NCI-H2227 treated with DMSO at 0.1 percent for 48 hours (cell line): Measurements from ENCODE around the gene GLT1D1.

Experiments used
- DNase-seq: peaks from one replicate; lab custom pipeline; 2025; lab: John Stamatoyannopoulos, UW

GLT1D1 gene

DNA sequence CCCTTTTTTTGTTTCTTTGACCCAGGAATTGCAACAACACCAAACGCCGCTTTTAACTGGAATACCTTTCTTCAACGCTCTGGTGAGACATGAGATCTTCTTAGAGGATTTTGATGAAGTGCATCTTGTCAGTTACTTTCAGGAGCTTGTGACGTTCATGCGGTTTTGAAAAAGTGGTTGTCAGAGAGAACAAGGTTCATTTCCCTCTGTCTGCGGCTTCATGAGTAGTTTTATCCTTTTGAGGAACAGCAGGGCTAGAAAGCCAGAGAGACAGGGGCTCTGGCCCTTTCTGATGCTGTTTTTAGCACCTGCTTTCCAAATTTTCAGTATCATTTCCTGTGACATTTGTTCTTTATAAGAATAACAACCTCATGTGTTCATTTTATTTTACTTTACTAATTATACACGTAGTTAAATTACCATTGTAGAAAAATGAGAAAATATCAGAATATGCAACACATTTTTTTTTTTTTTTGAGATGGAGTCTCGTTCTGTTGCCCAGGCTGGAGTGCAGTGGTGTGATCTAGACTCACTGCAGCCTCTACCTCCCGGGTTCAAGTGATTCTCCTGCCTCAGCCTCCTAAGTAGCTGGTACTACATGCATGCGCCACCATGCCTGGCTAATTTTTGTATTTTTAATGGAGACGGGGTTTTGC lies 61.8 kb downstream of the GLT1D1 start:
- DNase-seq: no peak

DNA sequence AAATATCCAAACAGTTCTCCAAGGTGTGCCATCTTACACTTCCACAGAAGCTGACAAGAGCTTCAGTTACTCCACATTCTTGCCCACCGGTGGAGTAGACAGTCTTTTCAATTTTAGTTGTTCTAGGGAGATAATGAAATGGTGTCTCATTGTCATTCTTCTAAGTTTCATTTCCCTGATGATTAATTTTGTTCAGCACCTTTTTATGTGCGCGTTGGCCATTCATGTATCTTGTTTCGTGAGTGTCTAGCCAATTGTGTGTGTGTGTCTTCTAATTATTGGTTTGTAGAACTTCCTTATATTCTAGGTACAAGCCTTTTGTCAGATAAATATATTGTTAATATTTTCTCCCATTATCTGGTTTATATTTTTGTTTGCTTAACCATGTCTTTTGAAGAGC lies 63.1 kb downstream of the GLT1D1 start:
- DNase-seq: no peak

DNA sequence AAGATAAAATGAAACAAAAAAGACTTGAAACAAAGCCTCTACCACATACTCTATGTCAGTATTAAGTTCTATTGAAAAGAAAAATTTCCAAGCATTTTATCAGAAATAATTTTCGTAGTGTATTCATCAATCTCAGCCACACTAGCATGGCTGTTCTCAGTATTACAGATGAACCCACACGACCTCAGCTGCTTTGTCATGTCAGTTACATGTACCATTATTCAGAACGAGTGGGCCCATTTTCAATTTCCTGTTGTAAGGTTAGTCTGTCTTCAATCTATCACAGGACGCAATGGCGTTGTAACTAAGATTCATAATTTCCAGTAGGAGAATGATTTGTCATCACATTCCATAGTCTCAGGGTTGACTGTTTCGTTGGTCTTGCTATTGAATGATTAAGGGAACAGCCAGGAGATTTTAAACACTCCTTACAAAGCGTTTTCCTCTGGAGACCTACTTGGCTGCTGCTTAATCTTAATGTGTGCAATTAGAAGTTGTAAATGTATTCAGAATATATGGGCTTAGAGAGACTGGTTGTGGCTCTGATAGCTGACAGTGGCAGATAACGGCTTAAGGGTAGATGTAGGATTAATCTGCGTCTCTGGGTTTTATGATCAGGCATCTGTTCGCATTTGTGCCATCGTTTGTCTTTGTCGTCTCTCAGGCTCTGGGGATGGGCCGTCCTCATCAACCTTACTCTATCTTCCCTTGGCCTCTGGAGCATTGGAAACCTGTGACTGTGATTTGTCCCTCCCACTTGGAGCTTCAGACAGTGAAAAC lies 65.4 kb downstream of the GLT1D1 start:
- no peak for DNase-seq

- DNase-seq: no peak
Measured at GRCh38 chr12:128920468-128920867, 67.2 kb downstream of the GLT1D1 start.

- no peak for DNase-seq
Measured at GRCh38 chr12:128928361-128928760, 75.1 kb downstream of the GLT1D1 start.

DNA sequence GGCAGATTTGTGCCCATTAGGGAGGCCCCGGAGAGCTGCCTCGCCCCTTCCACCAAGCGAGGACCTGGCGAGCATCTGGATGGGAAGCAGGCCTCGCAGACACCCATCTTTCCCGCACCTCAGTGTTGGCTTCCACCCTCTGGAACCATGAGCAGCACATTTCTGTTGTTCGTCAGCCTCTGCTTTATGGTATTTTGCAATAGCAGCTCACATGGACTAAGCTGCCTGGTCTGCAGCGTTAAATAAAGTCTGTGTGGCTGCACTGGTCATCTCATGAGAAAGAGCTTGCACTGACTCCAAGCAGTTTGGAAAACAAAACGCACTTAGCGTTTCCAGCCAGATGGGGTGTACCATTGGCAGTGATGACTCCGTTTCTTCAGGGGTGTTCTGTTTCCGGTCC lies 75.8 kb downstream of the GLT1D1 start:
- no peak for DNase-seq

- peak; percentile 69 for DNase-seq
Measured at GRCh38 chr12:128930606-128931005, 77.3 kb downstream of the GLT1D1 start.

GRCh38 chr12:128932521-128932920 lies 79.2 kb downstream of the GLT1D1 start:
- no peak for DNase-seq

- DNase-seq: no peak
Measured at GRCh38 chr12:128933039-128933438, 79.8 kb downstream of the GLT1D1 start.

- no peak for DNase-seq
Measured at GRCh38 chr12:128933926-128934325, 80.6 kb downstream of the GLT1D1 start.

DNA sequence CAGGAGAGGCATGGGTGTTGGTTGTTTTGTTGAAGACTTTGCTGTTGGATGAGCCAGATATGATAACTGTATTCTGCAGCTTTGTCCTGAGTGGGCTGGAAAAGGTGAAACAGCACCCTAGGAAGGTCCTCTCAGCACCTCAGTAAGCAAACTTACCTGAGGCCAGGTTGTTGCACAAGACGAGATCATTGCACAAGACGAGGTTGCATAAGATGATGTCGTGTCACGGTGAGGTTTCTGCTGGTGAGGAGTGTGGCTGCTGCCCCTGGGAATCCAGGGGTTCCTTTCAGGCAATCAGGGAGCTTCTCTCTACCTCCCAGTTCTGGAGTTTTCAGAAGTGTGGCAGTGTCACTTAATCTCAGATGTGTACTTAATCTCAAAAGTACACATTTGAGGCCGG lies 85.6 kb downstream of the GLT1D1 start:
- no peak for DNase-seq

- no peak for DNase-seq
Measured at GRCh38 chr12:128940090-128940888, 87.0 kb downstream of the GLT1D1 start.

- no peak for DNase-seq
Measured at GRCh38 chr12:128940974-128941373, 87.7 kb downstream of the GLT1D1 start.

- no peak for DNase-seq
Measured at GRCh38 chr12:128942960-128943477, 89.7 kb downstream of the GLT1D1 start.

- no peak for DNase-seq
Measured at GRCh38 chr12:128944956-128945355, 91.7 kb downstream of the GLT1D1 start.

DNA sequence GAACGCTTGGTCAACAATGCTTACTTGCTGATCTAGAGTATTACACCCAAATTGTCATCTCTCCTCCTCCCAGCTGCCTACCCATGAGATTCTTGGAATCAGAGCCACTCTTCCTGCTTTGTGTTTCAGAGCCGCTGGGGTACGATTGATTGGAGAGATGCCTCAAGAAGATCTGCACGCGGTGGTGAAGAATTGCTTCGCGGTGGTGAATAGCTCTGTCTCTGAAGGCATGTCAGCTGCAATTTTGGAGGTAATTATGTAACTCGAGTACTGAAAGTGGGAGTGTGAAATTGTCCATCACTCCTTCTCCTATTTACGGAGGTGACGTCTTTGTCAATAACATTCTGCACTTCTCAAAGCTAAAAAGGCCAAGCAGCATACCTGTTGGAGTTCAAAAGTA lies 93.9 kb downstream of the GLT1D1 start:
- DNase-seq: no peak

- DNase-seq: no peak
Measured at GRCh38 chr12:128949086-128949485, 95.8 kb downstream of the GLT1D1 start.

DNA sequence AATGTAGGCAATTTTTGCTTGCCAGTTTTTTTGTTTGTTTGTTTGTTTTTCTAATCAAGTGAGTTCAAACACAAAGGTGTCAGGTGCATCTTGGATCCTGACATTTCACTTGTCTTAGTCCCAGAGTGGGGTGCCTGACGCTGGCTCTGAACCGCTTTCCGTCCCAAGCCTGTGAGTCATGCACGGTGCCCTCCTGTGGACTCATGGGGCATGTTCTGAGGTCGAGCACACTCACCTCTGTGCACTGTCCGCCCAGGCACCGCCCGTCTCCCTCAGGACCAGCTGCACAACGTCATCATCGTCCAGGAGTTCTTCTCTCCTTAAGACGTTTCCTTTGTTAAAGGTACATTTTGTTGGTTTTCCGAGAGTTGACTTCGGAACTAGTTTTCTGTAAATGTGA lies 98.2 kb downstream of the GLT1D1 start:
- DNase-seq: no peak

- DNase-seq: no peak
Measured at GRCh38 chr12:128956755-128957154, 103.5 kb downstream of the GLT1D1 start.

DNA sequence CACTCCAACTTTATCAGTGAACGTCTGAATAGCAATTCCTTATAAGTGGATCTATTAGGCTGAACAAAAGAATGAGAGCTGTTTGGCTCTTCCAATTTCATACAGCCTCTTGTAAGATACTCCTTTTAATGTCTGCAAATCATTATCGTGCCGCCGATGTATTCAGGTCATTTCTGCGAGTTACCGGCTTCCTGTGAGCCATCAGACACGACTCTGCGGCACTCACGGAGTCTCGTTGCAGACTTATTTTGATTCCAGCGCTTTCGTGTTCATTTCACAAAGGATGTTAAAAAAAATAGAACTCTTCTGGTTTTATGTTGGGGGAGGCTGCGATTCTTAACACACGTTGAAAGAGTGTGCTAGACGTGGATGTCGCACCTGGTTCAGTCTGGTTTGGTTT lies 106.6 kb downstream of the GLT1D1 start:
- DNase-seq: peak; percentile 41

DNA sequence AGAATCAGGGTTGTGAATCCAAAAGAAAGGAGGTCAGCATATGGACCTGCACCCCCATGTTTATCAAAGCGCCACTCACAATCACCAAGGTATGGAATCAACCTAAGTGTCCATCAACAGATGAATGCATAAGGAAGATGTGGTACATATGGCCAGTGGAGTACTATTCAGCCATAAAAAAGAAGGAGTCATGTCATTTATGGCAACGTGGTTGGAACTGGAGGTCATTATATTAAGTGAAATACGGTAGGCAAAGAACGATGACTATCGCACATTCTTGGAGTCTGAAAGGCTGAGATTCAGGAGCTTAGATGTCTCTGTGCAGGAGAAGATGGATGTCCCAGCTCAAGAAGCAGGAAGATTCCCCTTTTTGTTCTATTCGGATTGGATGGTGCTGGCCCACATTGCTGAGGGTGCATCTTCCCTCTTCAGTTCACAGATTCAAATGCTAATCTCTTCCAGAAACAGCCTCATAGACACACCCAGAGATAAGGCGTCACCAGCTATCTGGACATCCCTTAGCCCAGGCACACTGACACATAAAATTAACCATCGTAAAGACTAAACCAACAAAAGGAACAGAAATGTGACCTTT lies 108.1 kb downstream of the GLT1D1 start:
- DNase-seq: no peak

DNA sequence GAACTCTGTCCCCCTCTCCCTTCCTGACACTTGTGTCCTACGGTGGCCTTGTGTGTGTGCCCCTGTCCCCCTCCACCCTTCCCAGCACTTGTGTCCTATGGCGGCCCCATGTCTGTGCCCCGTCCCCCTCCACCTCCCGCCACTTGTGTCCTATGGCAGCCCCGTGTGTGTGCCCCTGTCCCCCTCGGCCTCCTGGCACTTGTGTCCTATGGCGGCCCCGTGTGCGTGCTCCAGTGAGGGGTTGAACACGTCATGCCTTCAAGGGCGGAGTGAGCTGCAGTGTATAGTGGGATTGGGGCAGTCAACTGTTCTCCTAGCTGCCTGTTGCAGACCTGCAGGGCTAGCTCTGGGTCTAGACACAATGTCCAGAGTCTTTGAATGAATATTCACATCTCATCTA lies 108.7 kb downstream of the GLT1D1 start:
- DNase-seq: no peak
